ENCODE results near the gene ANGPTL8.

- TF ChIP-seq, protein P1, sequence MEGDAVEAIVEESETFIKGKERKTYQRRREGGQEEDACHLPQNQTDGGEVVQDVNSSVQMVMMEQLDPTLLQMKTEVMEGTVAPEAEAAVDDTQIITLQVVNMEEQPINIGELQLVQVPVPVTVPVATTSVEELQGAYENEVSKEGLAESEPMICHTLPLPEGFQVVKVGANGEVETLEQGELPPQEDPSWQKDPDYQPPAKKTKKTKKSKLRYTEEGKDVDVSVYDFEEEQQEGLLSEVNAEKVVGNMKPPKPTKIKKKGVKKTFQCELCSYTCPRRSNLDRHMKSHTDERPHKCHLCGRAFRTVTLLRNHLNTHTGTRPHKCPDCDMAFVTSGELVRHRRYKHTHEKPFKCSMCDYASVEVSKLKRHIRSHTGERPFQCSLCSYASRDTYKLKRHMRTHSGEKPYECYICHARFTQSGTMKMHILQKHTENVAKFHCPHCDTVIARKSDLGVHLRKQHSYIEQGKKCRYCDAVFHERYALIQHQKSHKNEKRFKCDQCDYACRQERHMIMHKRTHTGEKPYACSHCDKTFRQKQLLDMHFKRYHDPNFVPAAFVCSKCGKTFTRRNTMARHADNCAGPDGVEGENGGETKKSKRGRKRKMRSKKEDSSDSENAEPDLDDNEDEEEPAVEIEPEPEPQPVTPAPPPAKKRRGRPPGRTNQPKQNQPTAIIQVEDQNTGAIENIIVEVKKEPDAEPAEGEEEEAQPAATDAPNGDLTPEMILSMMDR (IDR thresholded peaks at IDR 0.05): peak in 3 of 6 experiments; percentile 2 to 17 (median 6)
- peak in 1 of 2 donors; percentile 22 for TF ChIP-seq POLR2A (IDR thresholded peaks at IDR 0.05)
Measured at GRCh38 chr19:11234486-11235075, 4.8 kb upstream of the ANGPTL8 start.

Measured in adrenal gland (tissue), 5 donors.